Naive thymus-derived CD4-positive, alpha-beta T cell (primary cell): ENCODE results near the gene ANKIB1. TPM values are rescaled to one million over a fixed set of nuclear protein-coding genes. Genes with fewer than 3 reads are reported as not detected.

Source experiments
- ATAC-seq: fragments of 150-1000 bp; cut with Tn5 transposase; 2 replicates; pipeline ENCODE4 v1.10.0; 2021; ENCODE audit warnings: mild to moderate bottlenecking, moderate library complexity
- CTCF ChIA-PET: fragments of 350-600 bp; sonication (Branson Sonifier 250); formaldehyde crosslinking; loops from one replicate; lab custom pipeline; 2021; ENCODE audit warnings: antibody characterized with exemption; lab: Charles Lee
- POLR2A ChIA-PET: fragments of 350-600 bp; sonication (Branson Sonifier 250); formaldehyde crosslinking; loops from one replicate; lab custom pipeline; 2021; ENCODE audit warnings: antibody characterized with exemption, inconsistent platforms; lab: Charles Lee
- DNase-seq, 9 donors: peaks; one replicate each; pipeline versions ENCODE4 v3.0.0 to v3.0.0-alpha.2; 2020 to 2022; ENCODE audit warnings: mixed read lengths in 1 of 9
- H3K27ac ChIP-seq: one replicate; pipeline ENCODE4 v1.7.0; 2013; ENCODE audit warnings: mild to moderate bottlenecking, low read depth, low read length, moderate library complexity
- H3K27me3 ChIP-seq, 2 donors: one replicate each; pipeline ENCODE4 v1.7.0; 2013; ENCODE audit warnings: low read length in 2 of 2, mild to moderate bottlenecking in 2 of 2, moderate library complexity in 2 of 2; ENCODE audit not compliant: control insufficient read depth in 2 of 2, insufficient read depth in 2 of 2
- H3K36me3 ChIP-seq, 3 experiments: 1 replicate in 2 of 3; 2 replicates in 1 of 3; pipeline ENCODE4 v1.7.0; 2013; ENCODE audit warnings: low read length in 3 of 3, mild to moderate bottlenecking in 3 of 3, moderate library complexity in 1 of 3; ENCODE audit not compliant: insufficient read depth in 3 of 3, control insufficient read depth in 2 of 3
- H3K4me1 ChIP-seq, 2 donors: one replicate each; pipeline ENCODE4 v1.7.0; 2013; ENCODE audit warnings: low read length in 2 of 2, mild to moderate bottlenecking in 2 of 2, moderate library complexity in 1 of 2; ENCODE audit not compliant: control insufficient read depth in 2 of 2, insufficient read depth in 2 of 2
- H3K4me3 ChIP-seq: 2 replicates; pipeline ENCODE4 v1.7.0; 2013; ENCODE audit warnings: mild to moderate bottlenecking, low read length
- H3K9me3 ChIP-seq, 3 experiments: 1 replicate in 2 of 3; 2 replicates in 1 of 3; pipeline ENCODE4 v1.7.0; 2013; ENCODE audit warnings: low read length in 3 of 3; ENCODE audit not compliant: control insufficient read depth in 2 of 3
- H3K27ac Mint-ChIP-seq, 9 donors: one replicate each; pipeline ENCODE4 v1.8.0; 2020 to 2022; ENCODE audit warnings: mixed read lengths in 9 of 9, mild to moderate bottlenecking in 8 of 9, moderate library complexity in 5 of 9, inconsistent platforms in 2 of 9
- H3K27me3 Mint-ChIP-seq, 5 donors: one replicate each; pipeline ENCODE4 v1.8.0; 2021 to 2022; ENCODE audit warnings: mixed read lengths in 5 of 5, mild to moderate bottlenecking in 1 of 5
- H3K36me3 Mint-ChIP-seq, 5 donors: one replicate each; pipeline ENCODE4 v1.8.0; 2020 to 2022; ENCODE audit warnings: mixed read lengths in 5 of 5, mild to moderate bottlenecking in 3 of 5, inconsistent platforms in 1 of 5
- H3K4me1 Mint-ChIP-seq, 7 donors: one replicate each; pipeline ENCODE4 v1.8.0; 2020 to 2022; ENCODE audit warnings: mixed read lengths in 7 of 7, mild to moderate bottlenecking in 3 of 7, inconsistent platforms in 1 of 7
- H3K4me3 Mint-ChIP-seq, 10 donors: one replicate each; pipeline ENCODE4 v1.8.0; 2020 to 2022; ENCODE audit warnings: mild to moderate bottlenecking in 10 of 10, mixed read lengths in 10 of 10, moderate library complexity in 6 of 10, inconsistent platforms in 2 of 10
- H3K9me3 Mint-ChIP-seq, 11 donors: one replicate each; pipeline ENCODE4 v1.8.0; 2020 to 2022; ENCODE audit warnings: mixed read lengths in 11 of 11, mild to moderate bottlenecking in 4 of 11, inconsistent platforms in 1 of 11, moderate library complexity in 1 of 11
- intact Hi-C, 2 donors: fragments of 100-400 bp; cut with micrococcal nuclease; formaldehyde crosslinking; loops; one replicate each; pipeline ENCODE4 v1.15.1; 2023
- polyA plus RNA-seq, 2 donors: library from polyadenylated mRNA; unstranded; fragments of 300-500 nt; fragmentation: Illumina TruSeq; gene quantifications; one replicate each; pipeline ENCODE4 v1.2.3, GENCODE V29; 2021
- total RNA-seq, 6 experiments: library from RNA in 5 of 6; stranded (reverse) in 5 of 6; gene quantifications; 1 replicate in 5 of 6; 2 replicates in 1 of 6; pipeline ENCODE4 v1.2.3 and lab custom pipeline; 2021 to 2026

ANKIB1 gene, protein sequence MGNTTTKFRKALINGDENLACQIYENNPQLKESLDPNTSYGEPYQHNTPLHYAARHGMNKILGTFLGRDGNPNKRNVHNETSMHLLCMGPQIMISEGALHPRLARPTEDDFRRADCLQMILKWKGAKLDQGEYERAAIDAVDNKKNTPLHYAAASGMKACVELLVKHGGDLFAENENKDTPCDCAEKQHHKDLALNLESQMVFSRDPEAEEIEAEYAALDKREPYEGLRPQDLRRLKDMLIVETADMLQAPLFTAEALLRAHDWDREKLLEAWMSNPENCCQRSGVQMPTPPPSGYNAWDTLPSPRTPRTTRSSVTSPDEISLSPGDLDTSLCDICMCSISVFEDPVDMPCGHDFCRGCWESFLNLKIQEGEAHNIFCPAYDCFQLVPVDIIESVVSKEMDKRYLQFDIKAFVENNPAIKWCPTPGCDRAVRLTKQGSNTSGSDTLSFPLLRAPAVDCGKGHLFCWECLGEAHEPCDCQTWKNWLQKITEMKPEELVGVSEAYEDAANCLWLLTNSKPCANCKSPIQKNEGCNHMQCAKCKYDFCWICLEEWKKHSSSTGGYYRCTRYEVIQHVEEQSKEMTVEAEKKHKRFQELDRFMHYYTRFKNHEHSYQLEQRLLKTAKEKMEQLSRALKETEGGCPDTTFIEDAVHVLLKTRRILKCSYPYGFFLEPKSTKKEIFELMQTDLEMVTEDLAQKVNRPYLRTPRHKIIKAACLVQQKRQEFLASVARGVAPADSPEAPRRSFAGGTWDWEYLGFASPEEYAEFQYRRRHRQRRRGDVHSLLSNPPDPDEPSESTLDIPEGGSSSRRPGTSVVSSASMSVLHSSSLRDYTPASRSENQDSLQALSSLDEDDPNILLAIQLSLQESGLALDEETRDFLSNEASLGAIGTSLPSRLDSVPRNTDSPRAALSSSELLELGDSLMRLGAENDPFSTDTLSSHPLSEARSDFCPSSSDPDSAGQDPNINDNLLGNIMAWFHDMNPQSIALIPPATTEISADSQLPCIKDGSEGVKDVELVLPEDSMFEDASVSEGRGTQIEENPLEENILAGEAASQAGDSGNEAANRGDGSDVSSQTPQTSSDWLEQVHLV
- total RNA-seq: 10 to 100 TPM; 54.8 to 98.6 (median 68.2) TPM
- polyA plus RNA-seq: 10 to 100 TPM in 1 of 2 donors, 1 to 10 TPM in 1; 5.8 to 14.7 TPM
- 94.4 reads per million, percentile 83 among the genes with 10 or more reads in this experiment for total RNA-seq (lab: John Stamatoyannopoulos, UW)

DNA sequence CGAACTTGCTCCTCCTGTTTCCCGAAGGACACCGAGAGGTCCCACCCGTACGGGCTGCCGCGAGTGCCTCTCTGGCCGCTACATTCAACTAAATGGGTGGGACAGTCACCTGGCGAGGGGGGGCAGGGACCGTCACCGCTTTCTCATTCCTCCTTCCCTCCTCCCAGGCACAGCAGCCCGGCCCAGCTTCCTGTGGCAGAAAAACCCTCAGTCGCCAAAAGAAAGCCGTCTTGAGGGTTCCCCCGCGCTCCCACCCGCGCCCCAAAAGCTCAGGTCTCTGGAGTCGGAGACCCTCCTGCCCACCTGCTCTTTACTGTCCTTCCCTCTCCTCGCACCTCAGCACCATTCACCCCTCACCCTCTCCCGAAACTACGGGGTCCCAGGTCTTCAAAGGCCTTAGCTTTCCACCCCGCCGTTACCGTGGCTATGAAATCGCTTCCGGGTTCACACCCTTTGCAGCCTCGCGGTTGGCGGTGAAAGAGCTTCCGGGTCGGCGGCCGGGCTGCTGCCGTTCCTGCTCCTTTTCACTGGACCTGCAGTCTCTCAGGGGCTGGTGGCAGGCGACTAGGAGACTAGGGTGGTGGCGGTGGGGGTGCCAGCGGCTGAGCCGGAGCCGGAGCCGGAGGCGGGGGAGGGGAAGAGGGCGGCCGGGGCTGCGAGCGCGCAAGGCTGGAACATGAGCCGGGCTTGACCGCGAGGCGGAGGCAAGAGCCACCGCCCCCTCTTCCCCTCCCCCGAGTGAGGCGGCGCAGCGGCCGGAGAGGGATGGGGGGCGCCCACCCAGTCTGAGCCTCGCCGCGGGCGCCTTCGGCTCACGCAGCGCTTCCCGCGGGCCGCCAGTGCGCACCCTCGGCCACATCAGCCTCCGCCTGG is at the start of gene ANKIB1, which contains the start of gene KRIT1:
TSS of gene ANKIB1 (plus strand) at position 488 of the 873 bp plus-strand sequence. CDS start 49,005 bp downstream, outside the sequence.
TSS of gene KRIT1 (minus strand) at position 428 of the 873 bp plus-strand sequence. CDS start 3,779 bp downstream, outside the sequence.
- H3K4me3 Mint-ChIP-seq: peak within 1 kb of the TSS; percentile 97 to 100 (median 98)
- CTCF ChIA-PET: interaction anchor here (1.6 kb wide), 1 partner anchor 203 kb away, joined by 3 read pairs; no protein-coding TSS in a partner anchor
- ATAC-seq (peak; percentile 87), DNase-seq (peak; percentile 68 to 88 (median 86))
- H3K36me3 Mint-ChIP-seq: peaks cover 0 to 4% (median 0%) of the 10 kb centered on the region in 5 donors
- H3K4me1 ChIP-seq: peaks cover 15 to 22% of the 10 kb centered on the region in 2 donors
- POLR2A ChIA-PET: interaction anchor here (0.8 to 3.3 kb wide), 8 partner anchors 11 to 872 kb away, joined by 3 to 28 read pairs (median 4); partner anchors contain the start of genes AKAP9, CYP51A1, GATAD1 and LRRD1
- H3K27me3 Mint-ChIP-seq: no peaks in the 10 kb centered on the region
- H3K4me3 ChIP-seq: peak within 1 kb of the TSS; percentile 80
- peaks cover 3 to 11% (median 7%) of the 10 kb centered on the region in 3 experiments for H3K36me3 ChIP-seq
- peak within 1 kb of the TSS; percentile 92 for H3K27ac ChIP-seq
- intact Hi-C loops: loop anchor here (1.0 to 10.0 kb wide), 19 partner anchors 66 to 1898 kb away; partner anchors contain the start of genes AKAP9 (in 2 of the 2), BET1 (in 2 of the 2), CYP51A1 (in 2 of the 2) and FAM133B (in 2 of the 2)
- H3K9me3 Mint-ChIP-seq: no peaks in the 10 kb centered on the region
- H3K9me3 ChIP-seq: no peaks in the 10 kb centered on the region
- H3K27me3 ChIP-seq: no peaks in the 10 kb centered on the region
- H3K4me1 Mint-ChIP-seq: peaks cover 30 to 64% (median 45%) of the 10 kb centered on the region in 7 donors
- peak within 1 kb of the TSS; percentile 98 to 100 (median 100) for H3K27ac Mint-ChIP-seq

DNA sequence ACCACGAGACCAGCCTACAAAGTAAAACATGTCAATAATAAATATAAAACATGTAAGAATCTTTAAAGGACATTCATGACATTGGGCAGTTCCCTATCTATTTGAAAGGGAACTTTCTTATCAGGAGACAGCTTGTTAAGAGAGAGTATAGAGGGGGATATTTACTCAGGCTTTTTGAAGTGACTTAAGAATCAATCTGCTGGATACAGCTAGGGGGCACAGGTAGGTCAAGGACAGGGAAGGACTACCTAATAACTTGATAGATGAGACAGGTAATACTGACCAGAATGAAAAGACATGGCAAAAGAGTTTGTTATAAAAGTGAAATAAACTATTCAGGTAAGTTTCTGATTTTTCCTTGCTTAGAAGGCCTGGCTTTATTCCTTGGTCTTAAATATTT is 45.0 kb upstream of the ANKIB1 start:
- peaks cover 0 to 51% (median 0%) of the 10 kb centered on the region in 3 experiments for H3K36me3 ChIP-seq
- H3K9me3 ChIP-seq: no peaks in the 10 kb centered on the region
- ATAC-seq (no peak), DNase-seq (no peak)
- ChIA-PET POLR2A (interaction anchor here (0.7 kb wide), 1 partner anchor 39 kb away, joined by 3 read pairs; no protein-coding TSS in a partner anchor), CTCF (no interaction called here)
- H3K4me1 ChIP-seq: no peaks in the 10 kb centered on the region
- H3K4me3 ChIP-seq: no peak overlapping the region
- Mint-ChIP-seq H3K9me3 (peaks cover 0 to 1% (median 0%) of the 10 kb centered on the region in 11 donors), H3K27me3 (no peaks in the 10 kb centered on the region), H3K4me3 (no peak overlapping the region), H3K27ac (peak overlapping the region in 1 of 9 donors; percentile 3), H3K36me3 (peaks cover 12 to 56% (median 36%) of the 10 kb centered on the region in 5 donors), H3K4me1 (peaks cover 3 to 9% (median 7%) of the 10 kb centered on the region in 7 donors)
- no peak overlapping the region for H3K27ac ChIP-seq
- H3K27me3 ChIP-seq: no peaks in the 10 kb centered on the region
- intact Hi-C loops: no loop called here

DNA sequence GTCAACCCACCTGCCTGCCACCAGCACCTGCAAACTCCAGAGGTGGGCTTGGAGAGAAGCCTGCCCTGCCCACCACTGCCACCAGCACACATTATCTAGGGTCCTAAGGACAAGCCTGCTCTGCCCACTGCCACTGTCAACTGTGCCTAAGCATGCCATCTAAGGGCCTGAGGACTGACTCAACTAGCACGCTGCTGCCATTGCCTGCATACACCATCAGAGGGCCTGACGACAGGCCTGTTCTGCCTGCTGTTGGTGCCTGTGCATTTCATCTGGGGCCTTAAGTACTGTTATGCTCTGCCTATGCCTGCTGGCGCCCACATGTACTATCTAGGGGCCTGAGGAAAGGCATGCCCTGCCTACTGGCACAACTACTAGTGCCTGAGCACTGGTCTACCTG is 39.8 kb upstream of the ANKIB1 start:
- Mint-ChIP-seq H3K27me3 (no peaks in the 10 kb centered on the region), H3K4me1 (peaks cover 7 to 19% (median 18%) of the 10 kb centered on the region in 7 donors), H3K27ac (no peak overlapping the region), H3K36me3 (peaks cover 36 to 73% (median 63%) of the 10 kb centered on the region in 5 donors), H3K9me3 (peaks cover 5 to 38% (median 21%) of the 10 kb centered on the region in 11 donors), H3K4me3 (peak overlapping the region in 1 of 10 donors; percentile 38)
- H3K27me3 ChIP-seq: no peaks in the 10 kb centered on the region
- peaks cover 0 to 75% (median 7%) of the 10 kb centered on the region in 3 experiments for H3K36me3 ChIP-seq
- H3K9me3 ChIP-seq: peaks cover 0 to 13% (median 0%) of the 10 kb centered on the region in 3 experiments
- ATAC-seq (no peak), DNase-seq (no peak)
- CTCF ChIA-PET: no interaction called here
- no peaks in the 10 kb centered on the region for H3K4me1 ChIP-seq
- H3K27ac ChIP-seq: no peak overlapping the region
- POLR2A ChIA-PET: no interaction called here
- intact Hi-C loops: no loop called here
- H3K4me3 ChIP-seq: no peak overlapping the region

DNA sequence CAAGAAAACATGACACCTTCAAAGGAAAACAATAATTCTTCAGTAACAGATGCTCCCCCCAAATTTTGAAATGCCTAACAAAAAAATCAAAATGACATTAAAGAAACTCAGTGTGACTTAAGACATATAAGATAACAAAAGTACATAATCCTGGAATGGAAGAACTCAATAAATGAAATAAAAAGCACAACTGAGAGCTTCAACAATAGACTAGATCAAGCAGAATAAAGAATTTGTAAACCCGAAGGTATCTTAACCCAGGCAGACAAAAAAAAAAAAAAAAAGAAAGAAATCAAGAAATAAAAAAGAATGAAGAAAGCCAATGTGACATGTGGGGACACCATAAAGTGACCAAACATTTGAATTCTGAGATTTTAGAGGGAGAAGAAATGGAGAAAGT is 39.1 kb upstream of the ANKIB1 start:
- no peaks in the 10 kb centered on the region for H3K4me1 ChIP-seq
- Mint-ChIP-seq H3K27me3 (no peaks in the 10 kb centered on the region), H3K4me3 (no peak overlapping the region), H3K4me1 (peaks cover 7 to 19% (median 18%) of the 10 kb centered on the region in 7 donors), H3K27ac (peak overlapping the region in 2 of 9 donors; percentile 46 to 49), H3K36me3 (peaks cover 40 to 80% (median 68%) of the 10 kb centered on the region in 5 donors), H3K9me3 (peaks cover 5 to 38% (median 22%) of the 10 kb centered on the region in 11 donors)
- peaks cover 0 to 79% (median 7%) of the 10 kb centered on the region in 3 experiments for H3K36me3 ChIP-seq
- ATAC-seq: no peak
- no peaks in the 10 kb centered on the region for H3K27me3 ChIP-seq
- DNase-seq: no peak
- H3K27ac ChIP-seq: no peak overlapping the region
- intact Hi-C loops: no loop called here
- ChIA-PET CTCF (no interaction called here), POLR2A (no interaction called here)
- H3K9me3 ChIP-seq: peaks cover 0 to 13% (median 0%) of the 10 kb centered on the region in 3 experiments
- H3K4me3 ChIP-seq: no peak overlapping the region

DNA sequence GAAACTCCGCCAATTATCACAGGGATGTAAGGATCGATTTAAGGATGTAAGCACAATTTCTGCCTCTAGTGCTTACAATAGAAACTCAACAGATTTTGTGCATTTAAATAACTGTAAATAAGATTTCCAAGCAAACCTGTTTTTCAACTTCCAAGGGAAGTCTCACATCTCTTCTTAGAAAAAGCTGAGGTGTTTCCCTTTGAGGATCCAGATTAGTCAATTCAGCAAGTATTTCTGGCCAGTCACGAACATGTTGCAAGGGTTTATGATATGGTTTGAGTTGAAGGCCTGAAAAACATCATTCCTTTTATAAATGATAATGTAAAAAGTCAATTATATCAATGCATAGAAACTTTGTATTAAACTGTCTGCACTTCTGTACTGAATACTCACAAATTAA is 24.0 kb upstream of the ANKIB1 start:
- Histone ChIP-seq H3K9me3 (no peaks in the 10 kb centered on the region), H3K4me3 (no peak overlapping the region), H3K27ac (no peak overlapping the region), H3K27me3 (no peaks in the 10 kb centered on the region), H3K4me1 (no peaks in the 10 kb centered on the region), H3K36me3 (peaks cover 32 to 58% (median 34%) of the 10 kb centered on the region in 3 experiments)
- Mint-ChIP-seq H3K4me3 (no peak overlapping the region), H3K4me1 (no peaks in the 10 kb centered on the region), H3K36me3 (peaks cover 21 to 59% (median 41%) of the 10 kb centered on the region in 5 donors), H3K27me3 (no peaks in the 10 kb centered on the region), H3K9me3 (no peaks in the 10 kb centered on the region), H3K27ac (no peak overlapping the region)
- DNase-seq (no peak), ATAC-seq (no peak)
- intact Hi-C loops: loop anchor here in 1 of 2 donors (10.0 kb wide), 1 partner anchor 157 kb away; no protein-coding TSS in a partner anchor
- CTCF ChIA-PET: no interaction called here
- POLR2A ChIA-PET: no interaction called here
